Memory B cell (primary cell): ENCODE results near the gene FRMD5.

Experiments used
- ATAC-seq: fragments of 150-1000 bp; cut with Tn5 transposase; 2 replicates; pipeline ENCODE4 v1.10.0; 2021; ENCODE audit warnings: low read depth, mild to moderate bottlenecking, moderate library complexity
- DNase-seq, 2 donors: peaks; one replicate each; pipeline ENCODE4 v3.0.0; 2022; ENCODE audit warnings: low spot score in 2 of 2
- H3K27ac Mint-ChIP-seq: one replicate; pipeline ENCODE4 v1.8.0; 2022; ENCODE audit warnings: mild to moderate bottlenecking, moderate library complexity, mixed read lengths
- H3K27me3 Mint-ChIP-seq: one replicate; pipeline ENCODE4 v1.8.0; 2022; ENCODE audit warnings: mixed read lengths
- H3K36me3 Mint-ChIP-seq: one replicate; pipeline ENCODE4 v1.8.0; 2022; ENCODE audit warnings: mild to moderate bottlenecking, mixed read lengths
- H3K4me1 Mint-ChIP-seq: one replicate; pipeline ENCODE4 v1.8.0; 2022; ENCODE audit warnings: mixed read lengths
- H3K4me3 Mint-ChIP-seq: one replicate; pipeline ENCODE4 v1.8.0; 2022; ENCODE audit warnings: mild to moderate bottlenecking, moderate library complexity, mixed read lengths
- H3K9me3 Mint-ChIP-seq: one replicate; pipeline ENCODE4 v1.8.0; 2022; ENCODE audit warnings: mixed read lengths

FRMD5 gene

DNA sequence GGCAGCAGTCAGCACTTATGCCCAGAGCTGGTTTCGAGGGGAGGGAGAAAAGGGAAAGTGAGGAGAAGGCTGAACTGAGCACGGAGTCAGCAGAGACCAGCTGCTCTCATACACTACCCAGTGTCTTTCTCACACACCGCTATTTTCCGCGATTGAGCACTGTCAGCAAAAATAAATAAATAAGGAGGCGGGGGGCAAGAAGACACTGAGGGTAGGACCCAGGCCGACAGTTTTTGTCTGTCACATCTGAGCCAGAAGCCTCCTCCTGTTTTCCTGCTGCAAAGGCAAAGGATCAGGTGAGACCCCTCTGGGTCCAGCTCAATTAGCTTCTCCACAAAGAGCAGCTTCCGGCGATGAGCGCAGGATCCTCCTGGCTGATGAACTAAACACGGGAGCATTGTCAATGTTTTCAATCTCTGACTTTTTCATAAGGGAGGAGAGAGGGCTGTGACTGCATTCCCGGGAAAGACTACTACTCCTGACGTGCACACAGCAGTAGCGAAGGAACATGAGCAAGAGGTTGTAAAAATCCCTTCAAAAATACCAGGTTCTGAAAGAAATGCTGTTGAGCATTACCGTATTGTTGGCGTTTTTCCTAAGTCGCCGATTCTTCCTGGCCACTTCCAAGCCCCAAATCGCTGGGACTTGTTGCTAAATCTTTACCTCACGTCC lies 1.3 kb downstream of the FRMD5 start:
- H3K27me3 Mint-ChIP-seq = peaks cover 20% of the 10 kb centered on the region
- H3K36me3 Mint-ChIP-seq = no peaks in the 10 kb centered on the region

GRCh38 chr15:44188795-44189194 lies 6.3 kb downstream of the FRMD5 start:
- H3K27me3 Mint-ChIP-seq = peaks cover 12% of the 10 kb centered on the region
- no peaks in the 10 kb centered on the region for H3K36me3 Mint-ChIP-seq
- H3K27ac Mint-ChIP-seq = no peak overlapping the region
- ATAC-seq = no peak
- no peak for DNase-seq
- H3K4me3 Mint-ChIP-seq = no peak overlapping the region
- peaks cover under 1% of the 10 kb centered on the region for H3K4me1 Mint-ChIP-seq
- no peaks in the 10 kb centered on the region for H3K9me3 Mint-ChIP-seq

More for the DNA sequence above, 1.3 kb downstream of the FRMD5 start:
- Mint-ChIP-seq H3K4me3 (peak overlapping the region; percentile 47), H3K27ac (no peak overlapping the region), H3K9me3 (no peaks in the 10 kb centered on the region), H3K4me1 (peaks cover 15% of the 10 kb centered on the region)
- DNase-seq (peak in 1 of 2 donors; percentile 12), ATAC-seq (no peak)

DNA sequence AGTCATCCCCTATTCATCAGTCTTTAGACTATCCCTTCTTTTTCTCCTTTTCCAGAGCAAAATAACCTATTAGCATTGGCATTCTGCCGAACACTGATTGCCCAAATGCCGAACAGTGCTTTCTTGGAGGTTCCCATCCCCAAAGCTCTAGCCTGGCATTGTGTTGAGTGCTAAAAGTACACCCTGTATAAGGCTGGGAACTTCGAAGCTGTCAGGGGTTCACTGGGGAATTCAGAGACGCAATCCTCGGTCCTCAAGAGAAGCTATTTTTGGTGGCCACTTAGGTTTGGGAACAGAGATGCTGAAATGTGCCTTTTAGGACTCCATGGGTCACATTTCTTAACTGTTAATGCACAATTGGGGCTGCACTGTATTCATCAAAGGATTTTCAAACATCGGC lies 8.4 kb downstream of the FRMD5 start:
- Mint-ChIP-seq H3K27ac (no peak overlapping the region), H3K4me3 (no peak overlapping the region), H3K36me3 (no peaks in the 10 kb centered on the region), H3K4me1 (no peaks in the 10 kb centered on the region), H3K9me3 (no peaks in the 10 kb centered on the region), H3K27me3 (peaks cover 10% of the 10 kb centered on the region)
- no peak for DNase-seq
- ATAC-seq = no peak

- peaks cover 6% of the 10 kb centered on the region for H3K27me3 Mint-ChIP-seq
- H3K4me3 Mint-ChIP-seq = no peak overlapping the region
- H3K27ac Mint-ChIP-seq = no peak overlapping the region
- H3K36me3 Mint-ChIP-seq = no peaks in the 10 kb centered on the region
- DNase-seq (no peak), ATAC-seq (no peak)
- no peaks in the 10 kb centered on the region for H3K4me1 Mint-ChIP-seq
- H3K9me3 Mint-ChIP-seq = no peaks in the 10 kb centered on the region
These were observed 11.7 kb downstream of the FRMD5 start for GRCh38 chr15:44183363-44183762.

DNA sequence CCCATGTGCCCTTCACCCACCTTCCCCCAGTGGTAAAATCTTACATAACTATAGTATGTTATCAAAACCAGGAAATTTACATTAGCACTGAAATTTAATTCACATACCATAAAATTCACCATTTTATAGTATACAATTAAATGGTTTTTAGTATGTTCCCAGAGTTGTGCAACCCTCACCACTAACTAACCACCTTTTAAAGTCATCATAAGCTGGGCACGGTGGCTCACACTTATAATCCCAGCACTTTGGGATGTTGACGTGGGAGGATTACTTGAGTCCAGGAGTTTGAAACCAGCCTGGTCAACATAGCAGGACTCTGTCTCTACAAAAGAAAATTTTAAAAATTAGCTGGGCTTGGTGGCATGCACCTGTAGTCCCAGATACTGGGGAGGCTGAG lies 13.7 kb downstream of the FRMD5 start:
- Mint-ChIP-seq H3K36me3 (no peaks in the 10 kb centered on the region), H3K27me3 (peaks cover 4% of the 10 kb centered on the region), H3K9me3 (no peaks in the 10 kb centered on the region), H3K4me1 (no peaks in the 10 kb centered on the region), H3K4me3 (no peak overlapping the region), H3K27ac (no peak overlapping the region)
- ATAC-seq = no peak
- DNase-seq = no peak

DNA sequence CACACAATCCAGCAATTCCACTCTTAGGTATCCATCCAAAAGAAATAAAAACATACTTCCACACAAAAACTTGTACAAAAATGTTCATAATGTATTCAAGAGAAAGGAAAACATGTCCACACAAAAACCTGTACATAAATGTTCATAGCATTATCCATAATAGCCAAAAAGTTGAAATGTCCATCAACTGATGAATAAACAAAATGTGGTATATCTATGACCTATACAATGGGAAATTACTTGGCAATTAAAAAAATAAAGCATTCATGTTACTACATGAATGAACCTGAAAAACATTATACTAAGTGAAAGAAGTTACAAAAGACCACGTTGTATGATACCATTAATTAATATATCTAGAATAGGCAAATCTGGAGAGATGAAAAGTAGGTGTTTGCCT lies 17.9 kb downstream of the FRMD5 start:
- Mint-ChIP-seq H3K4me3 (no peak overlapping the region), H3K4me1 (no peaks in the 10 kb centered on the region), H3K9me3 (no peaks in the 10 kb centered on the region), H3K27ac (no peak overlapping the region), H3K36me3 (no peaks in the 10 kb centered on the region), H3K27me3 (peaks cover 5% of the 10 kb centered on the region)
- ATAC-seq (no peak), DNase-seq (no peak)

DNA sequence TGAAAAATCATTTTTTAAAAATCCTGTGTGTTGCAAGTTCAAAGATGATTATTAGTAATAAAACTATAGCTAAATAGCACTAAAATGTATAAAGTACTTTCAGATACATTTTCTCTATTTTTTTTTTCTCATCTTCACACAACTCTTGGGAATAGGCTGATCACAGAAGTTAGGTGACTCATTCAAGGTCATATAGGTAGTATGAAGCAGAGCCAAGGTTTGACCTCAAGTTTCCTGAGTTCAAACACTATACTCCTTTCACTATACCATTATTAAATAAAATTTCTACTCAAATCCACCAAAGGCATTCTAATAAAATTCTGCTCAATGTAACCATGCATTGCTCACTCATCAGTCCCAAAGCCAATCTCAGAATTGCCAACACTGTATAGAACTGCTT lies 21.3 kb downstream of the FRMD5 start:
- no peak for DNase-seq
- Mint-ChIP-seq H3K36me3 (no peaks in the 10 kb centered on the region), H3K9me3 (no peaks in the 10 kb centered on the region), H3K4me1 (no peaks in the 10 kb centered on the region), H3K4me3 (no peak overlapping the region), H3K27me3 (peaks cover 9% of the 10 kb centered on the region), H3K27ac (no peak overlapping the region)
- no peak for ATAC-seq

DNA sequence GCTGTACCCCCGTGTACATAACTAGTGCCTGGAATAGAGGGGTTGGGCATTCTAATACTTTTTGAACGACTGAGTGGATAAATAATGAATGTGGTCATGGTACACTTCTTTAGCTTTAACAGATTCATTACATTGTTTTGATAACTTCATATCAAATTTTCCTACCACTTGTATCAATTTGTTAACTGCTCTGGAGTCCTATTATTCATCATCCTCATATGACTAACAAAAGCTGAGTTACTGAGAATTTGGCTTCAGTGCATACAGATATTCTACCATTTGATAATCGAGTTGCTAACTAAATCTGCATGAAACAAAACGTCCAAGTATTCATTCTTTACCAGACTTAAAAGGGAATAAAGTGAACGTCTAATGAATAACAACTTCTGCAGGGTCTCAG lies 31.7 kb downstream of the FRMD5 start:
- Mint-ChIP-seq H3K4me3 (no peak overlapping the region), H3K27me3 (peaks cover 11% of the 10 kb centered on the region), H3K9me3 (no peaks in the 10 kb centered on the region), H3K36me3 (no peaks in the 10 kb centered on the region), H3K4me1 (no peaks in the 10 kb centered on the region), H3K27ac (no peak overlapping the region)
- no peak for DNase-seq
- no peak for ATAC-seq

GRCh38 chr15:44160796-44161195 lies 34.3 kb downstream of the FRMD5 start:
- peaks cover 11% of the 10 kb centered on the region for H3K27me3 Mint-ChIP-seq
- DNase-seq = no peak
- H3K27ac Mint-ChIP-seq = no peak overlapping the region
- H3K4me1 Mint-ChIP-seq = no peaks in the 10 kb centered on the region
- no peaks in the 10 kb centered on the region for H3K36me3 Mint-ChIP-seq
- H3K9me3 Mint-ChIP-seq = no peaks in the 10 kb centered on the region
- no peak for ATAC-seq
- H3K4me3 Mint-ChIP-seq = no peak overlapping the region

GRCh38 chr15:44159492-44159891 lies 35.6 kb downstream of the FRMD5 start:
- no peak for ATAC-seq
- DNase-seq = no peak

DNA sequence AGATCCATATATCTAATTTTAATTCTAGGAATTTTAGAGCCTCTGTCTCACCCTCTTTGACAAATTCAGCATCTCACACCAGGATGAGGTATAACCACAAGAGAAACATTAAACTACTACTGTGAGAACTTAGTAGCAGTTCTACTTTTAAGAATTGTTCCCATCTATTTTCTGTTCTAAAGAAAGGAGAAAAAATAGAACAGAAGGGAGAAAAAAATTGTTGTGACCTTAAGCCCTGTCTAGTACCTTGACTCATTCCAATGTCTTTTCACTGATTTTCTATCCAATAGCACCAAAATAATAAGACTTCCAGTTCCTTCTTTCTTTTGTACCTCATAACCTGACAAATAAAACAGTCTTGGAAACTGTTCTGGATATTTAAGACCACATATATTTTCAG lies 37.0 kb downstream of the FRMD5 start:
- DNase-seq (no peak), ATAC-seq (no peak)
- H3K27ac Mint-ChIP-seq = no peak overlapping the region
- peaks cover 8% of the 10 kb centered on the region for H3K27me3 Mint-ChIP-seq
- H3K4me1 Mint-ChIP-seq = no peaks in the 10 kb centered on the region
- H3K9me3 Mint-ChIP-seq = peaks cover 2% of the 10 kb centered on the region
- no peaks in the 10 kb centered on the region for H3K36me3 Mint-ChIP-seq
- no peak overlapping the region for H3K4me3 Mint-ChIP-seq

More at GRCh38 chr15:44159492-44159891, 35.6 kb downstream of the FRMD5 start:
- Mint-ChIP-seq H3K27me3 (peaks cover 11% of the 10 kb centered on the region), H3K4me1 (no peaks in the 10 kb centered on the region), H3K4me3 (no peak overlapping the region), H3K36me3 (no peaks in the 10 kb centered on the region), H3K27ac (no peak overlapping the region), H3K9me3 (no peaks in the 10 kb centered on the region)

- ATAC-seq = no peak
- DNase-seq = no peak
- no peak overlapping the region for H3K27ac Mint-ChIP-seq
- peaks cover 2% of the 10 kb centered on the region for H3K9me3 Mint-ChIP-seq
- H3K4me1 Mint-ChIP-seq = no peaks in the 10 kb centered on the region
- no peaks in the 10 kb centered on the region for H3K36me3 Mint-ChIP-seq
- peaks cover 7% of the 10 kb centered on the region for H3K27me3 Mint-ChIP-seq
- no peak overlapping the region for H3K4me3 Mint-ChIP-seq
These were observed 37.4 kb downstream of the FRMD5 start for GRCh38 chr15:44157679-44158078.

DNA sequence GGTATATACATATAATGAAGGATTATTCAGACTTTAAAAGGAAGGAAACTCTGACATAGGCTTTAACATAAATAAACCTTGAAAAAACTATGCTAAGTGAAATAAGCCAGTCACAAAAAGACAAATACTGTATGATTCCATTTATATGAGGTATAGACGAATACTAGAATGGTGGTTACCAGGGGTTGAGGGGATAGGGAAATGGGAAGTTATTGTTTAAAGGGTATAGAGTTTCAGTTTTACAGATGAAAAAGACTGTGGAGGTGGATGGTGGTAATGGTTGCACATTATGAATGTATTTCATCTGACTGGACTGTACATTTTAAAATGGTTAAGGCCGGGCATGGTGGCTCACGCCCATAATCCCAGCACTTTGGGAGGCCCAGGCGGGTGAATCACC lies 41.7 kb downstream of the FRMD5 start:
- Mint-ChIP-seq H3K9me3 (peaks cover 2% of the 10 kb centered on the region), H3K27me3 (peaks cover 2% of the 10 kb centered on the region), H3K4me3 (no peak overlapping the region), H3K36me3 (no peaks in the 10 kb centered on the region), H3K27ac (no peak overlapping the region), H3K4me1 (no peaks in the 10 kb centered on the region)
- no peak for ATAC-seq
- no peak for DNase-seq

- Mint-ChIP-seq H3K27ac (no peak overlapping the region), H3K9me3 (peaks cover 2% of the 10 kb centered on the region), H3K27me3 (peaks cover 10% of the 10 kb centered on the region), H3K4me1 (peaks cover 3% of the 10 kb centered on the region), H3K4me3 (no peak overlapping the region), H3K36me3 (peaks cover 1% of the 10 kb centered on the region)
- ATAC-seq (no peak), DNase-seq (no peak)
These were observed 45.8 kb downstream of the FRMD5 start for GRCh38 chr15:44149224-44149623.

- ATAC-seq = no peak
- Mint-ChIP-seq H3K36me3 (peaks cover 1% of the 10 kb centered on the region), H3K4me3 (no peak overlapping the region), H3K27me3 (peaks cover 10% of the 10 kb centered on the region), H3K4me1 (peaks cover 3% of the 10 kb centered on the region), H3K27ac (no peak overlapping the region), H3K9me3 (peaks cover 2% of the 10 kb centered on the region)
- DNase-seq = no peak
These were observed 46.5 kb downstream of the FRMD5 start for GRCh38 chr15:44148580-44148979.
